ENCODE results near the gene ACO2. TPM values are rescaled to one million over a fixed set of nuclear protein-coding genes. Genes with fewer than 3 reads are reported as not detected.

ACO2 gene
- total and polyA plus RNA-seq, 10 of the 15 experiments (the other 5 are each of a cell fraction or from before 2014, with no cell fraction given): 21.4 to 214 (median 88.5) TPM

DNA sequence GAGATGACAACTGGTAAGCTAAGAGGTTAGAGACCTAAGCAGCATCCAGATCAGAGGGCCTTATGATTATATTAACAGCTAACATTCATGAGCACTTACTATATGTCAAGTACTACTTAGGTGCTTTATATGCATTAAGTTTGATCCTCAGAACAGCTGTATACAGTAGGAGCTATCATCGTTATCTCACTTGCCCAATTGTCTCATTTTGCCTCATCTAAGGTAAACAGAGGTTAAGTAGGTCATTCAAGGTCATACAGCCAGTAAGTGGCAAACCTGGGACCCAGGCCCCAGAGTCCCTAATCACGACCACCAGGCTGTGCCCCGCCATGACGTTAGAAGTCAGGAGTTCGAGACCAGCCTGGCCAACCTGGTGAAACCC, 79.9 kb downstream of the ACO2 start (continued):
- no peak for TF ChIP-seq NFXL1 (IDR thresholded peaks at IDR 0.05; ENCODE audit: borderline replicate concordance)

DNA sequence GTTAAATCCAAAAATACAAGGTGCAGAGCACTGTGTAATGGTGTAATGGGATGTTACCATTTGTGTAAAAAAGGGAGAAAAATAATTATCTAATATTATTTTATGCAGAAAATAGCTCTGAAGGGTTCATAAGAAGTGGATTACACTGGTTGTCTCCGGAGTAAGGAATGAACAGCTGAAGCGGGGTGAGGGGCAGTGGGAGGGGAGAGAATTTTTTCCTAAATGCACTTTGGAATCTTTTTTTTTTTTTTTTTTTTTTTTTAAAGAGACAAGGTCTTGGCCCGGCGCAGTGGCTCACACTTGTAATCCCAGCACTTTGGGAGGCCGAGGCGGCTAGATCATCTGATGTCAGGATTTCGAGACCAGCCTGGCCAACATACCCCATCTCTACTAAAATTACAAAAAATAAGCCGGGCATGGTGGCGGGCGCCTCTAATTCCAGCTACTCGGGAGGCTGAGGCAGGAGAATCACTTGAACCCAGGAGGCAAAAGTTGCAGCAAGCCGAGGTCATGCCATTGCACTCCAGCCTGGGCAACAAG, 82.1 kb downstream of the ACO2 start:
- H4K20me1 ChIP-seq (ENCODE audit: control insufficient read depth, insufficient read depth): no peaks in the 10 kb centered on the region
- SMC1A ChIA-PET (ENCODE audit: uncharacterized antibody, unreplicated experiment): interaction anchor here (0.8 to 1.6 kb wide), 2 partner anchors 39 to 63 kb away, joined by 3 to 4 read pairs; partner anchors contain the start of gene PMM1
- no peak for FAIRE-seq
- H3K9ac ChIP-seq (ENCODE audit: control insufficient read depth, insufficient read depth, low read length): no peak overlapping the region
- no peaks in the 10 kb centered on the region; a peak in 1 of 4 replicates for H3K27me3 ChIP-seq (replicated peaks in 1 of 2; ENCODE audit: control insufficient read depth in 2 of 2, insufficient read depth in 2 of 2, low read length in 1 of 2)
- H3K4me1 ChIP-seq (ENCODE audit: control insufficient read depth, insufficient read depth, low read length): no peaks in the 10 kb centered on the region
- no peak overlapping the region for H2AFZ ChIP-seq (ENCODE audit: control insufficient read depth, low read depth, low read length)
- CTCF ChIA-PET: no interaction called here
- no peaks in the 10 kb centered on the region for H3K79me2 ChIP-seq (ENCODE audit: control insufficient read depth, insufficient read depth, low read length)
- no peaks in the 10 kb centered on the region for H3K9me3 ChIP-seq (replicated peaks; ENCODE audit: control insufficient read depth, insufficient read depth, low read length)
- no peak for ATAC-seq
- H3K36me3 ChIP-seq (ENCODE audit: control insufficient read depth in 2 of 2, insufficient read depth in 2 of 2, low read length in 1 of 2): no peaks in the 10 kb centered on the region
- in situ Hi-C loops (cut with MboI): no loop called here
- BruUV-seq (replicated peaks): no TSS peak
- H3K27ac ChIP-seq (ENCODE audit: control insufficient read depth, insufficient read depth): no peak overlapping the region
- RAD21 ChIA-PET (ENCODE audit: unreplicated experiment): interaction anchor here (0.6 kb wide), 1 partner anchor 16 kb away, joined by 3 read pairs; no protein-coding TSS in a partner anchor
- H3K4me2 ChIP-seq (ENCODE audit: control insufficient read depth, insufficient read depth): no peak overlapping the region
- no peak overlapping the region for H3K4me3 ChIP-seq
- POLR2A ChIA-PET: interaction anchor here (0.6 kb wide), 1 partner anchor 36 kb away, joined by 3 read pairs; no protein-coding TSS in a partner anchor
- 71% methylated on average over 12 of the region's 12 CpGs for WGBS (ENCODE audit: insufficient coverage, insufficient replicate concordance, low lambda C conversion rate, missing lambda C conversion rate)
- DNase-seq (ENCODE audit: low read depth, low spot score): no peak
- no peak for TF ChIP-seq DPF2 (IDR thresholded peaks at IDR 0.05)
- intact Hi-C loops (cut with micrococcal nuclease; ENCODE audit: unreplicated experiment): no loop called here

DNA sequence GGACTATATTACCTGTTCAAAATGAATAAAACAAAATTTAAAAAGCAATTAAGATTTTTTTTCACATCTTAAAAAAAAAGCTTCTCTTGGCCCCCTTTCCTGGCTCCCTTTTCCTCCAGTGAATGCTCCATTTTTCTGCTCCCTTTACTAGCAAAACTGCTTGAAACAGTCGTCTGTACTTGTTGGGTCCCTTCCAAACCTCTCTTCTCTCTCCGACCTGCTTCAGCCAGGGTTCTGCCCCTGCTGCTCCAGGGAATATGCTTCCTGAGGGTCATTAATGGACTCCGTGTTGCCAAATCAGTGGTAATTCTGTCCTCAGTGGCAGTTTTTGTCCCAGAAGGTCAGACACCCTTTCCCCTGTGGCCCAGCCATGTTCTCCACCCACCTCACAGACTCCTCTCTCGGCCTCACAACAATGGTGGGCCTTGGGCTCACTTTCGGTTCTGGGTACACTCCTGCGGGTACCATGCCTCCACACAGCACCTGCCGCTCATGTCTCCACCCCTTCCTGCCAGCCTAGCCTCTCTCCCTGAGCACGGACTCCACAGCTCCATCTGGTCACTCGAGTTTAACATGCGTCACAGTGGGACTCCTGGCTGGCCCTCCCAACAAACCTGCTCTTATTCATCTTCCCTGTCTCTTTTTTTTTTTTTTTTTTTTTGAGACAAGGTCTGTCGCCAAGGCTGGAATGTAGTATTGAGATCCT, 83.1 kb downstream of the ACO2 start:
- H4K20me1 ChIP-seq (ENCODE audit: control insufficient read depth, insufficient read depth): no peaks in the 10 kb centered on the region
- 49% methylated on average over 10 of the region's 11 CpGs for WGBS (ENCODE audit: insufficient coverage, insufficient replicate concordance, low lambda C conversion rate, missing lambda C conversion rate)
- no peak overlapping the region for H2AFZ ChIP-seq (ENCODE audit: control insufficient read depth, low read depth, low read length)
- no peak overlapping the region for H3K4me2 ChIP-seq (ENCODE audit: control insufficient read depth, insufficient read depth)
- no peaks in the 10 kb centered on the region for H3K36me3 ChIP-seq (ENCODE audit: control insufficient read depth in 2 of 2, insufficient read depth in 2 of 2, low read length in 1 of 2)
- ATAC-seq: no peak
- POLR2A ChIA-PET: interaction anchor here (0.6 to 0.8 kb wide), 4 partner anchors 8 to 178 kb away, joined by 3 read pairs; no protein-coding TSS in a partner anchor
- H3K4me1 ChIP-seq (ENCODE audit: control insufficient read depth, insufficient read depth, low read length): no peaks in the 10 kb centered on the region; the same call in 1 of the 2 replicates
- SMC1A ChIA-PET (ENCODE audit: uncharacterized antibody, unreplicated experiment): interaction anchor here (0.6 to 1.6 kb wide), 3 partner anchors 38 to 308 kb away, joined by 3 read pairs; partner anchors contain the start of gene PMM1
- RAD21 ChIA-PET (ENCODE audit: unreplicated experiment): interaction anchor here (0.6 kb wide), 2 partner anchors 17 to 114 kb away, joined by 3 read pairs; no protein-coding TSS in a partner anchor
- no peaks in the 10 kb centered on the region for H3K79me2 ChIP-seq (ENCODE audit: control insufficient read depth, insufficient read depth, low read length)
- no peak for FAIRE-seq
- no peak overlapping the region for H3K4me3 ChIP-seq
- in situ Hi-C loops (cut with MboI) (no loop called here), intact Hi-C loops (cut with micrococcal nuclease; ENCODE audit: unreplicated experiment) (no loop called here)
- DNase-seq (ENCODE audit: low read depth, low spot score): no peak
- H3K27me3 ChIP-seq (replicated peaks in 1 of 2; ENCODE audit: control insufficient read depth in 2 of 2, insufficient read depth in 2 of 2, low read length in 1 of 2): no peaks in the 10 kb centered on the region; a peak in 2 of 4 replicates
- CTCF ChIA-PET: interaction anchor here (0.6 to 0.7 kb wide), 2 partner anchors 227 to 310 kb away, joined by 3 read pairs; no protein-coding TSS in a partner anchor
- H3K27ac ChIP-seq (ENCODE audit: control insufficient read depth, insufficient read depth): no peak overlapping the region
- H3K9ac ChIP-seq (ENCODE audit: control insufficient read depth, insufficient read depth, low read length): no peak overlapping the region
- H3K9me3 ChIP-seq (replicated peaks; ENCODE audit: control insufficient read depth, insufficient read depth, low read length): no peaks in the 10 kb centered on the region
- no TSS peak for BruUV-seq (replicated peaks)
- TF ChIP-seq JUNB (IDR thresholded peaks at IDR 0.05): no peak
- TF ChIP-seq, protein P1, sequence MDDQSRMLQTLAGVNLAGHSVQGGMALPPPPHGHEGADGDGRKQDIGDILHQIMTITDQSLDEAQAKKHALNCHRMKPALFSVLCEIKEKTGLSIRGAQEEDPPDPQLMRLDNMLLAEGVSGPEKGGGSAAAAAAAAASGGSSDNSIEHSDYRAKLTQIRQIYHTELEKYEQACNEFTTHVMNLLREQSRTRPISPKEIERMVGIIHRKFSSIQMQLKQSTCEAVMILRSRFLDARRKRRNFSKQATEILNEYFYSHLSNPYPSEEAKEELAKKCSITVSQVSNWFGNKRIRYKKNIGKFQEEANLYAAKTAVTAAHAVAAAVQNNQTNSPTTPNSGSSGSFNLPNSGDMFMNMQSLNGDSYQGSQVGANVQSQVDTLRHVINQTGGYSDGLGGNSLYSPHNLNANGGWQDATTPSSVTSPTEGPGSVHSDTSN (IDR thresholded peaks at IDR 0.05; ENCODE audit: insufficient replicate concordance, low read depth, low read length): no peak
- TF ChIP-seq IRF4 (IDR thresholded peaks at IDR 0.05; ENCODE audit: low read depth, low read length): no peak
- no peak for TF ChIP-seq MEF2B (IDR thresholded peaks at IDR 0.05; ENCODE audit: partially characterized antibody, poor library complexity, severe bottlenecking)
- no peak for TF ChIP-seq NFYA (IDR thresholded peaks at IDR 0.05; ENCODE audit: borderline replicate concordance, low read depth, low read length)
- no peak for TF ChIP-seq BRCA1 (IDR thresholded peaks at IDR 0.05; ENCODE audit: low read depth, low read length)
- TF ChIP-seq NFIC (IDR thresholded peaks at IDR 0.05; ENCODE audit: low read depth, low read length): no peak

Measured in GM12878 (cell line).